Lung (tissue), 12 donors: ENCODE results near the gene C1orf21. TPM values are rescaled to one million over a fixed set of nuclear protein-coding genes. Genes with fewer than 3 reads are reported as not detected.

Experiments
- ATAC-seq: fragments of 200-7000 bp; cut with Tn5 transposase; one replicate; pipeline ENCODE4 v1.9.1; 2020; ENCODE audit warnings: moderate number of reproducible peaks; ENCODE audit not compliant: insufficient read depth, low FRiP score
- DNase-seq, 3 donors: peaks; one replicate each; pipeline ENCODE4 v3.0.0-alpha.2; 2013 to 2017
- H3K27ac ChIP-seq, 2 donors: one replicate each; pipeline ENCODE4 v1.5.1; 2013; ENCODE audit warnings: mild to moderate bottlenecking in 2 of 2, moderate library complexity in 2 of 2, control low read depth in 1 of 2, inconsistent platforms in 1 of 2, low read depth in 1 of 2, low read length in 1 of 2
- H3K27me3 ChIP-seq, 3 donors: one replicate each; pipeline ENCODE4 v1.5.1; 2013; ENCODE audit warnings: low read length in 2 of 3; ENCODE audit not compliant: control insufficient read depth in 3 of 3, insufficient read depth in 3 of 3
- H3K36me3 ChIP-seq, 4 donors: one replicate each; pipeline ENCODE4 v1.5.1; 2013; ENCODE audit warnings: low read length in 4 of 4, mild to moderate bottlenecking in 1 of 4, moderate library complexity in 1 of 4; ENCODE audit not compliant: control insufficient read depth in 4 of 4, insufficient read depth in 4 of 4
- H3K4me1 ChIP-seq, 5 donors: one replicate each; pipeline ENCODE4 v1.5.1; 2013; ENCODE audit warnings: low read length in 5 of 5, mild to moderate bottlenecking in 2 of 5, moderate library complexity in 1 of 5; ENCODE audit not compliant: control insufficient read depth in 5 of 5, insufficient read depth in 5 of 5
- H3K4me3 ChIP-seq: one replicate; pipeline ENCODE4 v1.5.1; 2013; ENCODE audit warnings: mild to moderate bottlenecking, control low read depth, moderate library complexity
- H3K9ac ChIP-seq, 2 donors: one replicate each; pipeline ENCODE4 v1.5.1; 2013; ENCODE audit warnings: low read length in 2 of 2, control low read depth in 1 of 2; ENCODE audit not compliant: insufficient read depth in 1 of 2
- H3K9me3 ChIP-seq, 4 donors: one replicate each; pipeline ENCODE4 v1.5.1; 2013; ENCODE audit warnings: low read length in 3 of 4, mild to moderate bottlenecking in 1 of 4, moderate library complexity in 1 of 4; ENCODE audit not compliant: control insufficient read depth in 4 of 4, insufficient read depth in 3 of 4
- WGBS, 2 donors: extraction: QIAGEN DNeasy Blood & Tissue Kit; methylation state at CpG; one replicate each; pipeline ENCODE4 v1.1.7; 2013; 5-methylcytosine and 5-hydroxymethylcytosine counted together
- polyA plus RNA-seq, 2 donors: library from polyadenylated mRNA; stranded (reverse); fragments of 200-250 nt; gene quantifications; one replicate each; pipeline ENCODE4 v1.2.1, GENCODE V29; 2013
- total RNA-seq, 2 donors: library from RNA; depleted of rRNA in 1 of 2; stranded (reverse); fragments of >200 nt in 1 of 2; gene quantifications; one replicate each; pipeline ENCODE4 v1.2.1, GENCODE V29; 2014 to 2021
- TF ChIP-seq, protein P1 (sequence below): IDR thresholded peaks from 2 replicates; pipeline ENCODE4 v1.5.1; 2012; ENCODE audit warnings: mild to moderate bottlenecking; ENCODE audit errors: control extremely low read depth, extremely low read depth
- donor health status: control.
- donor health status: control.
- donor health status: Bipolar disorder and iron deficiency.
- donor health status: healthy.
- donor health status: DM: yes; HTN: yes; CAD: no.

Gene C1orf21
- total and polyA plus RNA-seq, 4 donors, result 16.2 to 59.9 (median 45.5) TPM

DNA sequence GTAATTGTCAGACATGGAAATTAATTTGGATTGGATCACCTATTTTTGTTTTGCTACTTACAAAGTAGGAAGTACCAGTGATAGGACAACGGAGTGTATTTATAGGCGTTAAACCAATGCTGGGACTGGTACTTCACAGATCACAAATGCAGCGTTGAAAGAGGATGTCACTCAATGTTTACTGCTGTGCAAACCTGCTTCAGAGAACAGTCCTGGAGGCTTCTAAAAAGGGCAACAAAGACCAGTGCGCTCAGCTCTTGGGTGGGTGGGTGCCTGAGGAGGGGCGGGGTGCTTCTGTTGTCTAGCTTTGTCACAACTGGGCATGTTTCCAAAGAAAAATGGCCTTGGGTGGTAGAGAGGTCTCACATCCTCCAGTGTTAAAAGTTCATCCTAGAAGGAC, 2.1 kb downstream of the C1orf21 start:
- TF ChIP-seq, protein P1, sequence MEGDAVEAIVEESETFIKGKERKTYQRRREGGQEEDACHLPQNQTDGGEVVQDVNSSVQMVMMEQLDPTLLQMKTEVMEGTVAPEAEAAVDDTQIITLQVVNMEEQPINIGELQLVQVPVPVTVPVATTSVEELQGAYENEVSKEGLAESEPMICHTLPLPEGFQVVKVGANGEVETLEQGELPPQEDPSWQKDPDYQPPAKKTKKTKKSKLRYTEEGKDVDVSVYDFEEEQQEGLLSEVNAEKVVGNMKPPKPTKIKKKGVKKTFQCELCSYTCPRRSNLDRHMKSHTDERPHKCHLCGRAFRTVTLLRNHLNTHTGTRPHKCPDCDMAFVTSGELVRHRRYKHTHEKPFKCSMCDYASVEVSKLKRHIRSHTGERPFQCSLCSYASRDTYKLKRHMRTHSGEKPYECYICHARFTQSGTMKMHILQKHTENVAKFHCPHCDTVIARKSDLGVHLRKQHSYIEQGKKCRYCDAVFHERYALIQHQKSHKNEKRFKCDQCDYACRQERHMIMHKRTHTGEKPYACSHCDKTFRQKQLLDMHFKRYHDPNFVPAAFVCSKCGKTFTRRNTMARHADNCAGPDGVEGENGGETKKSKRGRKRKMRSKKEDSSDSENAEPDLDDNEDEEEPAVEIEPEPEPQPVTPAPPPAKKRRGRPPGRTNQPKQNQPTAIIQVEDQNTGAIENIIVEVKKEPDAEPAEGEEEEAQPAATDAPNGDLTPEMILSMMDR, result no peak
- H3K9ac ChIP-seq, result no peak overlapping the region
- no peak overlapping the region for H3K4me3 ChIP-seq
- peak in 1 of 3 donors; percentile 18 for DNase-seq
- H3K9me3 ChIP-seq, result no peaks in the 10 kb centered on the region
- H3K27ac ChIP-seq, result peak overlapping the region in 1 of 2 donors; percentile 91
- peaks cover 0 to 1% (median 0%) of the 10 kb centered on the region in 4 donors for H3K36me3 ChIP-seq
- WGBS, 2 donors, result 41 to 54% methylated on average over 5 of the region's 5 CpGs
- peaks cover 0 to 30% (median 8%) of the 10 kb centered on the region in 5 donors for H3K4me1 ChIP-seq
- H3K27me3 ChIP-seq, result peaks cover 0 to 4% (median 0%) of the 10 kb centered on the region in 3 donors
- ATAC-seq, result no peak

DNA sequence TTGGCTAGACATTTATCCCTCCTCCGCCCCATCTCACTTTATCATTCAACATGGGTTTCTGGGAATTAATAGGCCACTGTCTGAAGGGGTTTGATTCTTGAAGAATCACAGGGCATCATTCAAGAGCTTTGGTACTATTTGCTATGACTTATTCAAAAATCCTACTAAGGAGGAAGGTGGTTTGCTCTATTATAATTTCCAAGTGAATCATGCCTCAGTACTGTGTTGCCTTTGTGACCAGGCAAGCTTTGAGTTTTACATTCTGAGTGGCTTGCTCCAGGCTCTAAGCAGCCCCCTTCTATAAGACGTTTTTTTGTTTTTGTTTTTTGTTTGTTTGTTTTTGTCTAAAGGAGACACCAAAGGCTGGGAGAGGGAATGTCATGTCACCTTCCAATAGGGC, 2.6 kb downstream of the C1orf21 start:
- Histone ChIP-seq H3K4me3 (no peak overlapping the region), H3K27ac (peak overlapping the region in 1 of 2 donors; percentile 91), H3K27me3 (peaks cover 0 to 4% (median 0%) of the 10 kb centered on the region in 3 donors), H3K36me3 (peaks cover 0 to 1% (median 0%) of the 10 kb centered on the region in 4 donors), H3K9me3 (no peaks in the 10 kb centered on the region), H3K9ac (no peak overlapping the region), H3K4me1 (peaks cover 0 to 34% (median 8%) of the 10 kb centered on the region in 5 donors)
- 80% methylated on average over 2 of the region's 2 CpGs for WGBS, 2 donors
- DNase-seq, result no peak
- no peak for ATAC-seq
- TF ChIP-seq, protein P1, result no peak

DNA sequence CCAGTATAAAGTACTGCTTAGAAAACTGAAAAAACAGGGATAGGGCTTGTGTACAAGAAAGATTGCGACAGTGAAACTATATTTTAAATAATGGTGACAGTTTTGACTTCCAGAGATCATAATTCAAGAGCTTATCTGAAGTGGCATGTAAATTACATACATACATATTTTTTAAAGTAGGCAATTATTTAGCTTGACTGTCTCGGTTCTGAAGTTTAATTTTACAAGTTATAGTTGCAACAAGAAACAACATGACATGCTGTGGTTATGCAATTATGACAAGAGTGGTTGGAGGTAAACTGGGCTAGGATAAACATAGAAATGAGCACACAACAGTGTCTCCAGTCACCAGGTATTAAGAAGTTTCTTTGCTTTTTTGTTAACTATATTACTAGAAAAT, 4.1 kb downstream of the C1orf21 start:
- Histone ChIP-seq H3K9ac (no peak overlapping the region), H3K27me3 (peaks cover 0 to 4% (median 0%) of the 10 kb centered on the region in 3 donors), H3K4me1 (peaks cover 0 to 45% (median 8%) of the 10 kb centered on the region in 5 donors), H3K36me3 (peaks cover 0 to 1% (median 0%) of the 10 kb centered on the region in 4 donors), H3K9me3 (no peaks in the 10 kb centered on the region), H3K4me3 (no peak overlapping the region), H3K27ac (no peak overlapping the region)
- ATAC-seq (no peak), DNase-seq (peak in 1 of 3 donors; percentile 11)
- TF ChIP-seq, protein P1, result no peak
- 61 to 62% methylated on average over 2 of the region's 2 CpGs for WGBS, 2 donors

DNA sequence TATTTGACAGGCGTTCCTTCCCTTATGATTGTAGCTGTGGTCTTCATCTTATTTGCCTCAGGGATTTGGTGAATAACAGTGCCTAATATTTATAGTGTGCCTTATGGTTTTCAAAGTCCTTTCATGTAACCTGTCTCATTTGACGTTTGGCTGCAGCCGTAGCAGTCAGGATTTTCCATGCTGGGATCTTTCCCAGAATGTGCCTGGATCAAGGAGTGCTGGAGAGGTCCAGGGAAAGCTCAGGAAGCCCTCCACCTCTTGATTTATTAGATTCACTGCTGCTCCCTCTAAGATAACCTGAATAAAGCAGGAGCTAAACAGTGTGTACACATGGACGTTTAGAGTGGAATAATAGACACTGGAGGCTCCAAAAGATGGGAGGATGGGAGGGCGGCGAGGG, 5.2 kb downstream of the C1orf21 start:
- TF ChIP-seq, protein P1, result no peak
- Histone ChIP-seq H3K4me1 (peaks cover 0 to 49% (median 8%) of the 10 kb centered on the region in 5 donors), H3K36me3 (peaks cover 0 to 1% (median 0%) of the 10 kb centered on the region in 4 donors), H3K27ac (no peak overlapping the region), H3K9ac (no peak overlapping the region), H3K4me3 (no peak overlapping the region), H3K27me3 (peaks cover 0 to 4% (median 0%) of the 10 kb centered on the region in 3 donors), H3K9me3 (no peaks in the 10 kb centered on the region)
- WGBS, 2 donors, result 88 to 92% methylated on average over 6 of the region's 6 CpGs
- no peak for DNase-seq
- ATAC-seq, result no peak
